Measurements from ENCODE around the gene EXOC4.

- TF ChIP-seq CTCF (IDR thresholded peaks at IDR 0.05) (no peak), POLR2AphosphoS5 (IDR thresholded peaks at IDR 0.05) (no peak)
These were observed 762.1 kb downstream of the EXOC4 start for GRCh38 chr7:134014935-134015334.
